AG08395 (cell line): ENCODE measurements around the gene TAOK3.

Experiments used
- DNase-seq: peaks from one replicate; pipeline ENCODE4 v3.0.0; 2012; ENCODE audit warnings: mixed read lengths, low spot score

TAOK3 gene

GRCh38 chr12:118206107-118206412, 166.6 kb downstream of the TAOK3 start:
- DNase-seq: no peak

GRCh38 chr12:118193958-118194357, 178.7 kb downstream of the TAOK3 start:
- no peak for DNase-seq

- no peak for DNase-seq
Observed at GRCh38 chr12:118193477-118193876, 179.2 kb downstream of the TAOK3 start.

GRCh38 chr12:118190266-118190665, 182.4 kb downstream of the TAOK3 start:
- DNase-seq: peak; percentile 18

- DNase-seq: peak; percentile 36
Observed at GRCh38 chr12:118189741-118190191, 182.9 kb downstream of the TAOK3 start.

GRCh38 chr12:118188690-118189371, 183.9 kb downstream of the TAOK3 start:
- peak; percentile 59 for DNase-seq

GRCh38 chr12:118187751-118188435, 184.8 kb downstream of the TAOK3 start:
- DNase-seq: no peak

- DNase-seq: no peak
Observed at GRCh38 chr12:118185602-118186397, 186.9 kb downstream of the TAOK3 start.

- no peak for DNase-seq
Observed at GRCh38 chr12:118183711-118184110, 189.0 kb downstream of the TAOK3 start.

GRCh38 chr12:118183155-118183554, 189.6 kb downstream of the TAOK3 start:
- no peak for DNase-seq

GRCh38 chr12:118175823-118176447, 196.8 kb downstream of the TAOK3 start:
- no peak for DNase-seq

GRCh38 chr12:118166946-118167345, 205.8 kb downstream of the TAOK3 start:
- no peak for DNase-seq

GRCh38 chr12:118164798-118165486, 207.8 kb downstream of the TAOK3 start:
- DNase-seq: peak; percentile 46

- no peak for DNase-seq
Observed at GRCh38 chr12:118160536-118160935, 212.2 kb downstream of the TAOK3 start.

GRCh38 chr12:118151755-118152154, 221.0 kb downstream of the TAOK3 start:
- DNase-seq: no peak

GRCh38 chr12:118150625-118151024, 222.1 kb downstream of the TAOK3 start:
- no peak for DNase-seq

- DNase-seq: no peak
Observed at GRCh38 chr12:118148287-118148686, 224.4 kb downstream of the TAOK3 start.

GRCh38 chr12:118145798-118146156, 226.9 kb downstream of the TAOK3 start:
- no peak for DNase-seq

GRCh38 chr12:118145113-118145797, 227.5 kb downstream of the TAOK3 start:
- no peak for DNase-seq

GRCh38 chr12:118144499-118144898, 228.2 kb downstream of the TAOK3 start:
- DNase-seq: no peak

GRCh38 chr12:118140825-118141224, 231.9 kb downstream of the TAOK3 start:
- no peak for DNase-seq
